Smooth muscle cell (in vitro differentiated cells): Measurements from ENCODE around the gene HSD17B11. TPM values are rescaled to one million over a fixed set of nuclear protein-coding genes. Genes with fewer than 3 reads are reported as not detected.
"Not testable (repeated sequence)": the region's sequence is repeated elsewhere in the genome, so short reads cannot be mapped to it uniquely, and the experiment has no call there.

Experiments
- DNase-seq: peaks from one replicate; lab custom pipeline; 2025; ENCODE audit not compliant: unreplicated experiment; lab: John Stamatoyannopoulos, UW
- H2AFZ ChIP-seq: fragments of 200-600 bp; sonication (generic); 2 replicates; pipeline ENCODE4 v1.6.0; 2016; ENCODE audit warnings: antibody characterized with exemption, low read depth, mild to moderate bottlenecking
- H3F3A ChIP-seq: fragments of 200-600 bp; sonication (generic); 2 replicates; pipeline ENCODE4 v1.6.0; 2017; ENCODE audit warnings: antibody characterized with exemption, low read depth
- H3K27ac ChIP-seq: fragments of 200-600 bp; sonication (generic); 2 replicates; pipeline ENCODE4 v1.5.1; 2016; ENCODE audit warnings: low read depth, mild to moderate bottlenecking
- H3K27me3 ChIP-seq: fragments of 200-600 bp; sonication (generic); 2 replicates; pipeline ENCODE4 v1.6.1; 2016; ENCODE audit warnings: low read depth, mild to moderate bottlenecking
- H3K36me3 ChIP-seq: fragments of 200-600 bp; sonication (generic); 2 replicates; pipeline ENCODE4 v1.5.1; 2016; ENCODE audit warnings: low read depth
- H3K4me1 ChIP-seq: fragments of 200-600 bp; sonication (generic); 2 replicates; pipeline ENCODE4 v1.5.1; 2016; ENCODE audit warnings: low read depth
- H3K4me2 ChIP-seq: fragments of 200-600 bp; sonication (generic); 2 replicates; pipeline ENCODE4 v1.6.0; 2016; ENCODE audit warnings: mild to moderate bottlenecking
- H3K4me3 ChIP-seq: fragments of 200-600 bp; sonication (generic); 2 replicates; pipeline ENCODE4 v1.5.1; 2016; ENCODE audit warnings: mild to moderate bottlenecking
- H3K79me2 ChIP-seq: fragments of 200-600 bp; sonication (generic); 2 replicates; pipeline ENCODE4 v1.6.0; 2016; ENCODE audit warnings: low read depth, mild to moderate bottlenecking
- H3K9ac ChIP-seq: fragments of 200-600 bp; sonication (generic); 2 replicates; pipeline ENCODE4 v1.6.0; 2016; ENCODE audit warnings: low read depth
- H3K9me3 ChIP-seq: fragments of 200-600 bp; sonication (generic); replicated peaks from 2 replicates; pipeline ENCODE4 v1.5.1; 2016; ENCODE audit warnings: low read depth
- H4K20me1 ChIP-seq: fragments of 200-600 bp; sonication (generic); 2 replicates; pipeline ENCODE4 v1.6.0; 2016; ENCODE audit warnings: low read depth
- CTCF ChIP-seq: fragments of 200-600 bp; sonication (generic); IDR thresholded peaks from 2 replicates; pipeline ENCODE4 v1.5.1; 2017; ENCODE audit warnings: borderline replicate concordance, mild to moderate bottlenecking, antibody characterized with exemption; ENCODE audit not compliant: insufficient read depth, poor library complexity, severe bottlenecking
- WGBS: methylation state at CpG from one replicate; pipeline ENCODE4 v1.1.7; 2016; ENCODE audit warnings: low lambda C conversion rate; 5-methylcytosine and 5-hydroxymethylcytosine counted together
- polyA plus RNA-seq: library from polyadenylated mRNA; unstranded; fragments of >200 nt; fragmentation: Nextera tagmentation; extraction: Ambion mirVana; gene quantifications from 2 replicates; pipeline ENCODE4 v1.2.1, GENCODE V29; 2016
- total RNA-seq: library from RNA; depleted of rRNA; stranded (reverse); fragments of >200 nt; gene quantifications from 2 replicates; pipeline ENCODE4 v1.2.3, GENCODE V29; 2014

HSD17B11 gene
- total and polyA plus RNA-seq, 2 experiments from 2014 or later: 12.8 to 52.2 TPM

- no peak for TF ChIP-seq CTCF
- Histone ChIP-seq H3K79me2 (peaks cover 73% of the 10 kb centered on the region), H3F3A (no peaks in the 10 kb centered on the region), H4K20me1 (peaks cover 26% of the 10 kb centered on the region), H3K4me1 (peaks cover 10% of the 10 kb centered on the region), H2AFZ (no peak overlapping the region), H3K4me3 (no peak overlapping the region), H3K27ac (no peak overlapping the region), H3K36me3 (no peaks in the 10 kb centered on the region), H3K9me3 (no peaks in the 10 kb centered on the region), H3K9ac (no peak overlapping the region), H3K27me3 (no peaks in the 10 kb centered on the region), H3K4me2 (no peak overlapping the region)
- WGBS: 74% methylated on average over 1 of the region's 1 CpG
- DNase-seq: no peak
Observed at GRCh38 chr4:87427518-87427868, 36.5 kb upstream of the HSD17B11 start.

- no peaks in the 10 kb centered on the region for H3K36me3 ChIP-seq
- no peak for TF ChIP-seq CTCF
Observed at GRCh38 chr4:87426865-87427517, 36.0 kb upstream of the HSD17B11 start.

GRCh38 chr4:87425711-87426110 is 34.7 kb upstream of the HSD17B11 start:
- H3K4me1 ChIP-seq: peaks cover 10% of the 10 kb centered on the region
- peaks cover 56% of the 10 kb centered on the region for H3K79me2 ChIP-seq
- no peak for TF ChIP-seq CTCF
- H3F3A ChIP-seq: no peaks in the 10 kb centered on the region
- no peaks in the 10 kb centered on the region for H3K27me3 ChIP-seq
- no peak for DNase-seq
- no peak overlapping the region for H2AFZ ChIP-seq
- WGBS: 81% methylated on average over 2 of the region's 2 CpGs
- no peaks in the 10 kb centered on the region for H3K36me3 ChIP-seq
- peaks cover 13% of the 10 kb centered on the region for H4K20me1 ChIP-seq
- no peak overlapping the region for H3K27ac ChIP-seq
- H3K9me3 ChIP-seq: no peaks in the 10 kb centered on the region
- H3K4me3 ChIP-seq: no peak overlapping the region
- H3K9ac ChIP-seq: no peak overlapping the region
- H3K4me2 ChIP-seq: no peak overlapping the region

More at GRCh38 chr4:87426865-87427517, 36.0 kb upstream of the HSD17B11 start:
- no peaks in the 10 kb centered on the region for H3K9me3 ChIP-seq
- no peak overlapping the region for H3K4me3 ChIP-seq
- H2AFZ ChIP-seq: no peak overlapping the region
- H3F3A ChIP-seq: no peaks in the 10 kb centered on the region
- H4K20me1 ChIP-seq: peaks cover 21% of the 10 kb centered on the region
- no peak overlapping the region for H3K9ac ChIP-seq
- 97% methylated on average over 3 of the region's 3 CpGs for WGBS
- peaks cover 68% of the 10 kb centered on the region for H3K79me2 ChIP-seq
- no peak for DNase-seq
- H3K4me1 ChIP-seq: peaks cover 10% of the 10 kb centered on the region
- no peak overlapping the region for H3K27ac ChIP-seq
- H3K27me3 ChIP-seq: no peaks in the 10 kb centered on the region
- no peak overlapping the region for H3K4me2 ChIP-seq

- not testable (repeated sequence) for H3K36me3 ChIP-seq, H3F3A ChIP-seq, H3K9ac ChIP-seq, H2AFZ ChIP-seq, H3K9me3 ChIP-seq, H4K20me1 ChIP-seq, H3K4me1 ChIP-seq, H3K27ac ChIP-seq, DNase-seq, H3K27me3 ChIP-seq
- WGBS: 94% methylated on average over 16 of the region's 22 CpGs
- peak overlapping the region; percentile 99 for H3K4me2 ChIP-seq
- H3K4me3 ChIP-seq: peak overlapping the region; percentile 92
- peaks cover 44% of the 10 kb centered on the region for H3K79me2 ChIP-seq
Observed at GRCh38 chr4:87424099-87424543, 33.1 kb upstream of the HSD17B11 start.
